Measurements from ENCODE around the gene AP1AR. TPM values are rescaled to one million over a fixed set of nuclear protein-coding genes. Genes with fewer than 3 reads are reported as not detected.

AP1AR gene
- polyA plus RNA-seq, 5 donors, result 26.6 to 37.3 (median 32.2) TPM

GRCh38 chr4:112214390-112215264 lies 17.0 kb upstream of the AP1AR start:
- DNase-seq, result no peak

GRCh38 chr4:112219826-112220366 lies 11.7 kb upstream of the AP1AR start:
- DNase-seq, result no peak

DNA sequence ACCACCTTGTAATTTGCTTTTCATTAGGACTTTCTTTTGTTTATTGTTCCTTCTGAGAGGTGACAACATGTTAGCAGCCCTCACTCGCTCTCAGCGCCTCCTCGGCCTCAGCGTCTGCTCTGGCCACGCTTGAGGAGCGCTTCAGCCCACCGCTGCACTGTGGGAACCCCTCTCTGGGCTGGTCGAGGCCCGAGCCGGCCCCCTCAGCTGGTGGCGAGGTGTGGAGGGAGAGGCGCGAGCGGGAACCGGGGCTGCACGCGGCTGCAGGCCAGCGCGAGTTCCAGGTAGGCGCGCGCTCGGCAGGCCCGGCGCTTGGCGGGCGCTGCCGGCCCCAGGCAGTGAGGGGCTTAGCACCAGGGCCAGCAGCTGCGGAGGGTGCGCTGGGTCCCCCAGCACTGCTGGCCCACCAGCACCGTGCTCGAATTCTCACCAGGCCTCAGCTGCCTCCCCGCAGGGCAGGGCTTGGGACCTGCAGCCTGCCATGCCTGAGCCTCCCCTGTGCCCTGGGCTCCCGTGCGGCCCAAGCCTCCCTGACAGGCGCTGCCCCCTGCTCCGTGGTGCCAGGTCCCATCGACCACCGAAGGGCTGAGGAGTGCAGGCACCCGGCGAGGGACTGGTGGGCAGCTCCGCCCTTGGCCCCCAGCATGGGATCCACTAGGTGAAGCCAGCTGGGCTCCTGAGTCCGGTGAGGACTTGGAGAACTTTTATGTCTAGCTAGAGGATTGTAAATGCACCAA lies 9.2 kb upstream of the AP1AR start:
- DNase-seq, result no peak

- DNase-seq, result no peak
These were observed 6.4 kb upstream of the AP1AR start for GRCh38 chr4:112225157-112225556.

GRCh38 chr4:112230879-112231778 lies 458 bp upstream of the AP1AR start:
- DNase-seq, result peak; percentile 98 to 99

DNA sequence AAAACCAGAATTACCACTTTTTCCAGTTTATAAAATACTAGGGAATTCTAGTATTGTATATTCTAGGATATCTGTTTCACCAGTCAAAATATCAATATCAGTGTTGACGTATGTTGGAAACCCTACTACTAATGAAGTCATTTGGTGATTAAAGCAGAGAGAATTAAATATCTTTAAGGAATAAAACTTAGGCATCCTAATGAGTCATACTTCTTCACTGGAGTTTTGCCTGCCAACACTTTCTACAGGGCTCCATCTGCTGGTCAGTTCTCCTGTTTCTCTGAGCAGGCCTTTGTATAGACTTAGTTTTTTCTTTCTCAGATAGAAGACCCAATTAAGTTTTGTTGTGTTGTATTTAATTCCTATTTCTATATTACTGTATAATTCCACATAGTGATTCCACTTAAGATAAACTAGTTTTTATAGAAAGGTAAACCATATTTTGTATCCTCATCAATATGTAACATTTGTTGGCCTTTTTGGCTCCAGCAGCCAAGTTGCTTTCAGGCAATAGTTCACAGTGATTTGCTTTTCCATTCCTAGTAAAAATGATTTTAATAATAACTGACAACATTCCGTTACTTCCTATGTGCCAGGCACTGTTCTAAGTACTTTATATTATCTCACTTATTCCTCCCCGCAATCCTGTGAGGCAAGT lies 3.5 kb downstream of the AP1AR start:
- DNase-seq, result peak; percentile 30 to 59

- DNase-seq, result no peak
These were observed 4.5 kb downstream of the AP1AR start for GRCh38 chr4:112236040-112236439.

DNA sequence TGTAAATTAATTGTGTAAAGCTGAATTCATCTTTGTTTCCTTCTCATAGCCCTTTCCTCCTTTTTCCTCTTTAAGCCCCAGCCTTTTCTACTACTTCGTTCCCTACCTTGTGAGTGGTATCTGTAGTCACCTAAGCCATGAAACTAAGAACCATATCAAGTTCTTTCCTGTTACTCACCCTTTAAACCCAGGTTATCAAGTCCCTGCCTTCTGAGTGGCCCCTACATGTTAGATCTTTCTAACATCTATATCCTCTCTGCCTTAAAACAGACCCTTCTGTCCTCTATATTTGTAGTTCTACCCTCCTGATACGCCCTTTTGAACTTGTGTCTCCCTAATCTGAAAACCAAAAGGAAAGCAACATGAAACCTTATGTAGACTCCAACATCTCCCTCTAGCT lies 7.2 kb downstream of the AP1AR start:
- DNase-seq, result no peak

- DNase-seq, result no peak
These were observed 13.8 kb downstream of the AP1AR start for GRCh38 chr4:112245383-112245782.

- DNase-seq, result no peak
These were observed 15.4 kb downstream of the AP1AR start for GRCh38 chr4:112247021-112247420.

DNA sequence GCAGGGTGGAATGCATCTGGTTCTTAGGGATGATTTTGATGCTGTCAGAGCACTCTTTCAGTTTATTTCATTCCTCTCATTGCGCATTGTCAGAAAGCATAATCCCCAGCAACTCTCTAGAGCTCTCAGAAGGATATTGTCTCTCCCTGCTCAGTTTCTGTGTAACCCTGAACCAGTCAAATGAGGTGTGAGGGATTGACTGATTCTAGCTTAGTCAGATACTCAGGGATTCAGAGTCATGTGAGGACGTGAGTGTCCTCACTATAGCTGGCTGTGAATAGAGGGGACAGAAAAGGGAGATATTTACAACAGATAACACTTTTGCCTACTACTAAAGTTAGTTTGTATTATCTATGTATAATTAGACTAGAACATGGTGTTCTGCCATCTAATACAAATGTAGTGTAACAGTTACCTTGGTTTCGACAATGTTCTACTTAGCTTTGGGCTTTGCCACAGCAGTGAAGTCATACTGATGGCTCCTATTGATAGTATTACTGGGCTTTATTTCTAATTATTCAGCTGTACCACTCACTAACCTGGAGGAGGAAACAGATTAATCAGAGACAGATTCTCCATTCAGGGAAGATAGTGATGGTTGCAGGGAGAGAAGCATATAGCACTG lies 19.5 kb downstream of the AP1AR start:
- DNase-seq, result no peak

- no peak for DNase-seq
These were observed 20.6 kb downstream of the AP1AR start for GRCh38 chr4:112252234-112252633.

DNA sequence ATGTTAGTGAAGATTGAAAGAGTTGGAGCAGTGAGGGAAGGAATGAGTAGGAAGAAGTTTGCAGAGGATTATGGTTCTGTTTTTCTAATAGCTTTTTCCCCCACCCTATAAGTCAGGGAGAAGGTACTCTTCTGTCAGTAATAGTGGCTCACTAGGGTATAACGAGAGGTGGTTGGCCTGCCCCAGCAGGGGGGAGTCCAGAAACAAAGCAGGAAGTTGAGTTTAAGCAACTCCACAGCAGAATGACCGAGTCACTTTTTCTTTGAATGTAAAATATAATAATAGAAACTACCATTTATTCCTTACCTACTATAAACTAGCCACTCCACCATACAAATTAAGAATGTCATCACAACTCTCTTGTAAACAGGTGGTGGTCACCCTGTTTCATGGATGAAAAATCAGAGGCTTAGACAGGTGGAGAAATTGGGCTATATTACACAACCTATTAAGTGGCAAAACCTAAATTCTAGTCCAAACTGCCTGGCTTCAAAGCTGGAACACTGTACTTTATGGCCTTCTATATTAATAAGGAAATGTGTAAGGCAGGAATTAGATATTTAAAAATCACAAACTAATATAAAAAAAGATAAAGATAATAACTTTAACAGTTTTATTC lies 21.9 kb downstream of the AP1AR start:
- DNase-seq, result no peak

DNA sequence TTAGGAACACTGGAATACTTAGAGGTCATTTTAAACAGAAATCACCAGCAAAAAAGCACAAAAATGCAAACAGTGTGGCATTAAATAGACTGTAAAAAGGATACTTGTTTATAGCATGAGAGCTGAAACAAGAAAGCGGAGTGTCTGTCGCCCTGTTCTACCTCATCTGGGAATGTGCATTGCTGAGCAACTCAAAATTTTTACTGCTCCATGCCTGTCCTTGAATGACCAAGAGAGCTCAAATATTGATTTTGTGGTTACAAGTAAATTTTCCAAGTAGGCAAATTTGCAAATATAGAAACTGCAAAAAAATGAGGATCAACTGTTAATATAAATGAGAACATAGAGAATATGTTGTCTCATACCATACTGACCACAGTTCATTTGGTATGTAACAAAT lies 25.5 kb downstream of the AP1AR start:
- DNase-seq, result no peak

GRCh38 chr4:112266823-112267222 lies 35.2 kb downstream of the AP1AR start:
- no peak for DNase-seq

DNA sequence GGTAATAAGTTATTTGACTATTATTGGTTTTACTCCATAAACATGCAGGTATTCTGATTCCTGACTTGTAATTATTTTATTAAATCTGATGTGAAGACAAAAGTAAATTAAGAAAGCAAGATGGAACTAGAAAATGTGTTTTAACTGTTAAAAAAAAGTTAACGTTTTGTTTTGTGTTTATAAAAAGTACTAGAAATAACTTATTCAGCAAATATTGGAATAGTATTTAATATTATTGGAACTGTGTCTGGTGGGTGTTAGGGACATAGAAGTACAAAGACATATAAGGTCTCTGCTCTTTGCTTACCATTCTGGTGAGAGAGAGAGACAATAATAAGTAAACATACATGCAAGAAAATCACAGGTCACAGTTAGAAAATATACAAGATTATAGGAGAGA lies 38.5 kb downstream of the AP1AR start:
- DNase-seq, result no peak

DNA sequence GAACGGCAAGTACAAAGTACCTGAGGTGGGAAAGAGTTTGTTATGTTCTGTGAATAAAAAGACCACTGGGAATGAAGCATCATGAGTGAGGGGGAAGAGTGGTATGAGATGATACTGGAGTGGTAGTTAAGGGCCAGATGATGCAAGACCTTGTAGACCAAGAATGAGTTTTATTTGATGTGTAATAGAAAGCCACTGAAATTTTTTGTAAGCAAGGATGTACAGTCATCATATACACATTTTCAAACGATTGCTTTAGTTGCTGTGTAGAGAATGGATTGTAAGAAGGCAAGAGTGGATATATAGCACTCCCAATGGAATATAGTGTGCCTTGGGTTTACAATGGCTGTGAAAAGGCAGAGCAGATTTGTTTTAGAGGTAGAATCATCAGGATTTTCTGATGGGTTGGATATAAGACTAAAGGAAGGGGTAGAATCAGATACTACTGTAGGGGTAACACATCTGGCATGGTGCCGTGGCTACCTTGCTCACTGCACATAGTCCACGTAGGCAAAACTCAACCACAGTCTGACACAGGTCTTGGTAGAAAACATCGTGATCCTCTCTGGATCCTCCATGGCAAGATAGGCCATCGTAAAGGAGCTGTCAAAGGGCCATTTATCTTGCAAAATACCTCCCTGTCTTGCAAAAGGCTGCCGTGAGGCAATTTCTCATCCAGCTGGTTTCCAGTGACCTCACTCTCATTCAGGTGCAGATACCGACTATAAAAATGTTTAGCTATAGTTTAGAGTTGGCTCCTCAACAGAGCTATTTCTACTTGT lies 39.2 kb downstream of the AP1AR start:
- no peak for DNase-seq

- no peak for DNase-seq
These were observed 40.7 kb downstream of the AP1AR start for GRCh38 chr4:112272292-112272691.

DNA sequence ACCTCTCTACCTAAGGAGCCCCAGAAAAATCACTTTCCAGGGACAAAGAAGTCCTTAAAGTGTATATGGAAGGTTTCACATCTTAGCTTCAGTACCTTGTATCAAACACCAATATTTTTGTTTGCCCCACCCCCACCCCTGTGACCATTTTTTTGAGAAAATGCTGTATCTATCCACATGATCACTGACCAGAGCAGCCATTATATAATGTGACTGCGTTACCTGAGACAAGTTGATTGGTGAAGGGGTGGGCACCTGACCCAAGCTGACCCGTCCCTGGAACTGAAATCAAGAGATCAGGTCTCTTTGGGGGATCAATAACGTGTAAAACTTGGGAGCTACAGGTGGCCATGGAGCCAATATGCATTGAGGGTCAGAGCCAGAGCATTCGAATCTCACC lies 43.4 kb downstream of the AP1AR start:
- DNase-seq, result no peak

All from right lung (tissue), 5 donors.